GM10847 (cell line): ENCODE results near the gene RAP2B.

Source experiments
- POLR2A ChIP-seq: IDR thresholded peaks from 2 replicates; pipeline ENCODE4 v1.6.1; 2011; ENCODE audit not compliant: insufficient read length; ENCODE audit errors: extremely low read depth

The RAP2B gene

DNA sequence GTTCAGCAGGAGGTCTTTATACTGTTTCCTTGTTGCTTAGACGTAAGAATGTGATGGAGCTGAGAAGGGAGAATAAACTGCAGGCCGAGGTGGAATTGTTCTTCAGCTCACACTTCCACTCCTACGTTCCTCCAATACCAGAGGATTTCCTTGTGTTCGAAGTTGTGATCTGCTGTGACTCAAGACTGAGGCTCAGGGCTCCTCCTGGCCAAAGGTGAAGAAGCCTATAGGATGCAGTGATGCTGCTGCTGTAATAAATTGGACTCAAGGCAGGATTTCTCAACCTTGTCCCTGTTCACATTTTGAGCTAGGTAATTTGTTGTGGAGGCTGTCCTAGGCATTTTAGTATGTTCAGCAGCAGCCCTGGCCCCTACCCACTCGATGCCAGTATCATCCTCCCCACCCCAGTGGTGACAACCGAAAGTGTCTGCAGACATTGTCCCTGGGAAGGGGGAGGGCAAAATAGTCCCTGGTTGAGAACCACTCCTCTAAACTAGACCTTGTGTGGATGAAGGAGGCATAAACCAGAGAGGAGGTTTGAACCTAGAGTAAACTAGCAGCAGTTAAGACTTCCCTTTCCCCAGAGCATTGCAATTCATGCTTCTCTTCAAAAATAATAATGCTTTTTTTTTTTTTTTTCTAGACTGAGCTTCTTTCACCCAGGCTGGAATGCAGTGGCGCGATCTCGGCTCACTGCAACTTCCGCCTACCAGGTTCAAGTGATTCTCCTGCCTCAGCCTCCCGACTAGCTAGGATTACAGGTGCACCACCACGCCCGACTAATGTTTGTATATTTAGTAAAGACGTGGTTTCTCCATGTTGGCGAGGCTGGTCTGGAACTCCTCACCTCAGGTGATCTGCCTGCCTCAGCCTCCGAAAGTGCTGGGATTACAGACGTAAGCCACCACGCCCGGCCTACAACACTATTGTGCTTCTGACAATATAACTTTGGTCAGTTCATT lies 11.1 kb downstream of the RAP2B start:
- no peak for TF ChIP-seq POLR2A

DNA sequence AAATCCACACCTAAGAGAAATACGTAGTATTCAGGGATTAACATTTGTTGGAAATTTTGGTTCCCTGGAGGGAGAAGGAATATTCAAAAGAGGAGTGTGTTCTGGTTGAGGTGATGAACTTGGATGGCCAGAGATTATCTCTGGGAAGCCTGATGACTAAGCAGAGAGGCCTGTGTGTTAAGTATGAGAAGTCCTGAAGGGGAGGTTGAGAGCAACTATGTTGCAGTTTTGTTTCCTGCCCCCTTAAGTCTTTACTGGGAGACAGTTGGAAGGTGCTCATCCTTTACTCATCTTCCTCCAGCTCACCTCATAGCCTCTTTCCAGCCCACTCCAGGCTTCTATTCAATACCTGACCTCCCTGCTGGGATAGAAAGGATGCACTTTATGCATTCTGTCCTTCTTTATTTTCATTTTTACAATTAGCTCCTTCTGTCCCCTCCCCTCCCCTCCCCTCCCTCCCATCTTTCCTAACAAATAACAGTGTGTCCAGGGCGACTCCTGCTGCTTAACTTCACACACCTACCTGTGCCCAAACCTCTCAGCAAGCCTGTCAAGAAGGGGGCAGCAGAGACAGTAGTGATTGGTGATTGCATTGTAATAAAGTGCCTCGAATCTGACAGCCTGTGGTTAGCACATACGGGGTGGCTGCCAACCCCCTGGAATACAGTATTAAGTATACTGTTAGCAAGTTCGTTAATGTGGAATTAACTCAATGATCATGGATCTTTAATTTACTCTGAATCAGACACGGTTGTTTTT lies 11.9 kb downstream of the RAP2B start:
- no peak for TF ChIP-seq POLR2A

DNA sequence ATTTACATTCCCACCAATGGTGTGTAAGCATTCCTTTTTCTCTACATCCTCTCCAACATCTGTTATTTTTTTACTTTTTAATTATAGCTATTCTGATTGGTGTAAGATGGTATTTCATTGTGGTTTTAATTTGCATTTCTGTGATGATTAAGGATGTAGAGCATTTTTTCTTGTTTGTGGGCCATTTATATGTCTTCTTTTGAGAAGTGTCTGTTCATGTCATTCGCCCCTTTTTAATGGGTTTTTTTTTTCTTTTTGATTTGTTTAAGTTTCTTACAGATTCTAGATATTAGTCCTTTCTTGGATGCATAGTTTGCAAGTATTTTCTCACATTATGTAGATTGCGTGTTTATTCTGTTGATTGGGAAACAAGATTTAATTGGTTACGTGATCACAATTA lies 14.2 kb downstream of the RAP2B start:
- no peak for TF ChIP-seq POLR2A

DNA sequence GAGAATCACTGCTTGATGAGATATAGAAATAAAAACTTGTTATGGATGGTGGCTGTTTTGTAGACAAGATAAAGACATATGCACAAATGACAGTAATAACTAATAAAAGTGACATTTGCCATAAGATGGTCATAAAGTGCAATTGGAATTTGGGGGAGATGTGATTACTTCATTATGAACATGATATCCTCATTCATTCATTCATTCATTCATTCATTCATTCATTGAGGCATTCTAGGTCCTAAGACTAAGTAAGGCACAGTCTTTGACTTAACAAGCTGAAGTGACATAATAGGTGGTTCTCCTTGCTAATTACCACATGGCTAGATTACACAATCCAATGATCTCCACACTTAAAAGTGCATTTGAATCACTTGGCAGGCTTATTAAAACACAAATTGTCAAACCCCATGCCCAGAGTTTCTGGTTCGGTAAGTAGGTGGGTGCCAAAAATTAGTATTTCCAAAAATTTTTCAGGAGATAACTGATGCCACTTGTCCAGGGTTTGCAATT lies 18.9 kb downstream of the RAP2B start:
- TF ChIP-seq POLR2A = no peak

DNA sequence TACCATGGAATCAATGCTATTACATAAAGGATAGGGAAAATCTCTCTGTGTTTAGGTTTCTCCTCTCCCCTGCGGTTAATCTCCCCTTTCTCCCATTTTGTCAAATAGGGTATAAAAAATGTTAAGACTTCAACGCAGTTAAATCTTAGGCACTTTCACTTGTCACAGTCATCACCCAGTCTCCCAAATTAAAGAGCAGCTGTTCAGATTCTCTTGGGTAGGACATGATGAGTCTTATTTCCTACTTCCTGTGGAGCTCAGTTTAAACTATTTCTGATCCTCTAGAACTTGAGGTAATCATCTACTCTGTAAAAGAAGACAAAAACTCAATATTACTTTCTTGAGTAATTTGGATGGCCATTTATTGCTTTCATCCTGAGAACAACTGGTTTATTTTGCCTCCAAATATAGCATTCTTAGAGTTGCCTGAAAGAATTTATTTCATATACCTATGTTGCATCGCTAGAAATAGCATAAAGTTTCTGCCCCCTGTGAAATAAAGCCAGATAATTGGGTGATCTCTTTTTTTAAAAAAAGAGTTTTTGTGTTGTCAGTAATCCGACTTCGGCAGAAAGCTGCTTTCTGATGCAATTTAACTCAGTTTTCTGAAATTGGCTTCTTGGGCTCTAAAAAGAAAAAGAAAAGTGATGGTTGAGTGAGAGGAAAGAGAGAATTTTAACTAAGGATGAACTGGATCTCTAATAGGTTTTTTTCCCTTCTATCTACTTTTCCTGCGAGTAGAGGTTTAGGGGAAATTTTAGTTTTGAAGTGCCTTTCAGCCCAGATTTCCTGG lies 20.7 kb downstream of the RAP2B start:
- no peak for TF ChIP-seq POLR2A

DNA sequence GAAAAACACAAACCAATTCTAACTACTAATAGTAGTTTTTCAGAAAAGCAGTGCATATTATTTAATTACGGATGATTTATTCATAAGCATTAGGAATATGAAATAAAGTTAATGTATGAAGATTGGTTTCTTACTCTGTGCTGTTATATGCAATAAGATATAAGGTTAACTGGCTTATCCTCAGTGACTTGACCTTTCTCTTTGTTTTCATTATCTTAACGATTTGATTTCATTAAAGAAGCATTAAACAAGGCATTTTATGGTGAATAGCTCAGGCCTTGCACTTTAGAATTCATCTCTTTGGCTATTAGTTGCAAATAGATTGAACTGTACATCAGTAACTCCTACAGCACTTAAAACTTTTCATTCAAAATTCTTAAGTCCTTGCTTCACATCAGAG lies 28.9 kb downstream of the RAP2B start:
- TF ChIP-seq POLR2A = no peak

DNA sequence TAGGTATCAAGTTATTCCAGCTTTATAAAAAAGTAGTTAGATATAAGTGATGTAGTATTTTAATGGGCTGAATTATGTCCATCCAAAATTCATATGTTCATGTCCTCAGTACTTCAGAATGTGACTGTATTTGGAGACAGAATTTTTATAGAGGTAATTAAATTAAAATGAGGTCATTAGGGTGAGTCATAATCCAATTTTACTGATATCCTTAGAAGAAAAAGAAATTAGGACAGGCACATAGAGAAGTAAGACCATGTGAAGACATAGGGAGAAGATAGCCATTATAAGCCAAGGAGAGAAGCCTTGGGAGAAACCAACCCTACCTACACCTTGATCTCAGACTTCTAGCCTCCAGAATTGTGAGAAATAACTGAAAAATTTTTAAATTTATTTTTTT lies 30.3 kb downstream of the RAP2B start:
- no peak for TF ChIP-seq POLR2A

DNA sequence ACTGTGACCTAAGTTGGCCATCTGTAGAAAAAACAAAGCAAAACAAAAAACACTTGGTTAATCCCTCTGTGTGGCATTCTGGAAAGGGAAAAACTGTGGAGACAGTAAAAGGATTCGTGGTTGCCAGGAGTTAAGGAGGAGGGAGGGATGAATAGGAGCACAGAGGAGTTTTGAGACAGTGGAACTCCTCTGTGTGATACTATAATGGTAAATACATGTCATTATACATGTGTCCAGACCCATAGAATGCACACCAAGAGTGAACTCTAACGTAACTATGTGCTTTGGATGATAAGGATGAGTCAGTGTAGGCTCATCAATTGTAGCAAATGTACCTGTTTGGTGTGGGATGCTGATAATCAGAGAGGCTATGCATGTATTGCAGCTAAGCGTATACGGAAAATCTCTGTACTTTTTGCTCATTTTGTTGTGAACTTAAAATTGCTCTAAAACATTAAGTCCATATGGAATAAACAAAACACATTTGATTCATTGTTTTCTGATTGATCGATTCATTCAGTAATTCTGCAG lies 33.4 kb downstream of the RAP2B start:
- TF ChIP-seq POLR2A = no peak

DNA sequence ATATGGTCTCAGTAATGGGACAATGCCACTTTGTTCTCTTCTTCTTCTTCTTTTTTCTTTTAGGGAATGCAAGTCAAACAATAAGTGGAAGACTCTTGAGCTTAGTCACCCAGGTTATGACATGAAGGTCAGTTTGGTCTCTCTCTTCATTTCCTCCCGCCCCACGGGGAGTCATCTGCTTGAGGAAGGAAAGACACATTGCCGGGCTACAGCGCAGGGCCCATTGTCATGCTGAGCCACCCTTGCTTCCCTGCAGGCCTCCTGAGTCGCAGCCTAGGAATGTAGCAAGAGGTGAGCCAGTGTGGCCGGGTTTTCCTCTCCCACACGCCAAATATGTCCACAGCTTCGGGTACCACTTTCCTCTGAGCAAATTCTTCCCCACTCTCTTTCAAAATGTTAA lies 47.6 kb downstream of the RAP2B start:
- TF ChIP-seq POLR2A = no peak

DNA sequence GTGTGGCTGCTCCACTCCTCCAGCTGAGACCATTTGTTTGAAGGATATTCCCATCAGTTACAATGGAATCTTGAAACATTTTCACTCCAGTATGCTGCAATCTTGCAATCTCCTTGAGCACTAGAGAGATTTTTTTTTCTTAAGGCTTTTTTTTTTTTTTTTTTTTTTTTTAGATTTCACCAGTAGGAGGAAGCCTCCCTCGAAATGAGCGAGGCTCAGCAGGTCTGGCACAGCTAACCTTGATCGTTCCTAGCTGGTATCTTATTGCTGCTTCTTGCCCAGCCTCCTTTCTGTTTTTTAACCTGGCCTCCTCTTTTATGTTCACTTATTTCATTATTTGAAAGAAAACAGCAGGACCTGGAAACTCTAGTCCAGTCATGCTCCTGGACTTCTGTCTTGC lies 48.1 kb downstream of the RAP2B start:
- no peak for TF ChIP-seq POLR2A

DNA sequence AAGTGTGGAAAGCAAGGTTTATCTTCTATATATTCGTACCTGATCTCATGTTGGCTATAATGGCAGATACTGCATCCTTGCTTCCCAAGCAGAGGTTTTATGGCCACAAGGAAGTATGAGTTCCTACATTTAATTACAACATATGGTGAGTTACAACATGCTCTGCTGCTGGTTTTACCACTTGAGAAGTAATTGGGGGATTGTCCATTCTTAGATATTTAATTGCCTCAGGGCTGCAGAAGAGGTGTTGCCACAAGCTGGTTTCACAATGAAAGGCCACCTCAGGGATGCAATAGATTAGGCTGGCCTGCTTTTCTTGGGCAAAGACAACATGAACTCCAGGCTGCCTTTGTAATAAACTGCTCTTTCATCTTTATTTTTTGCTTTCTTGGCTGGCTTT lies 48.6 kb downstream of the RAP2B start:
- TF ChIP-seq POLR2A = no peak

DNA sequence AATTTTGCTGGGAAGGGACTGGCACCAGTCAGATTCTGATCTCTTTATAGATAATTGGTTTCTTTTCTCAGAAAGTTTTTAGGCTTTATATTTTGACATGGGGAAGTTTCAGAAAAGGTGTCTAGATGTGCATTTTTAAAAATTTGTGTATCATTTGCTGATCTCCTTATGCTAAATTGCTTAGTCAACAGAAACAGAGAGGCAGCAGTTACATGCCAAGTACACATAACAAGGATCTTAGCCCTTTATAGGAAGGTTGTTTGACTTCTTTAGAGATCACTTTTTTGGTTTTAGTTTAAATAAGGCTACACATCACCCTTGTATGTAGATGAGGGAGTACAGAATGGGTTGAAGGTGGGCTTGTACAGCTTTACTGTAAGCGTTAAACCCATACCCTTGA lies 53.5 kb downstream of the RAP2B start:
- TF ChIP-seq POLR2A = no peak

DNA sequence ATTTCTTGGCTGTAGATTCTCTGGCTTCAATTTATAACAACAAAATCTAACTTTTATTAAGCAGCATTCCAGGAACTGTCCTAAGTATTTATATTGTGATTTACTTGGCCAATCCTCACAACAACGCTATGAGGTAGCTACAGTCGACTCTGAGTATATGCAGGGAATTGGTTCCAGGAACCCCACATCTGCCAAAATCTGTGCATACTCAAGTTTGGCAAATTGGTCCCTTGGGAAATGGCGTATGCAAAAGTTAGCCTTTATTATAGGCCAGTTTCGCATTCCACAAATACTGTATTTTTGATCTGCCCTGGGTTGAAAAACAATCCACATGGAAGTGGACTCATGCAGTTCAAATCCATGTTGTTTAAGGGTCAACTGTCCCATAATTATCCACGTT lies 53.9 kb downstream of the RAP2B start:
- no peak for TF ChIP-seq POLR2A

DNA sequence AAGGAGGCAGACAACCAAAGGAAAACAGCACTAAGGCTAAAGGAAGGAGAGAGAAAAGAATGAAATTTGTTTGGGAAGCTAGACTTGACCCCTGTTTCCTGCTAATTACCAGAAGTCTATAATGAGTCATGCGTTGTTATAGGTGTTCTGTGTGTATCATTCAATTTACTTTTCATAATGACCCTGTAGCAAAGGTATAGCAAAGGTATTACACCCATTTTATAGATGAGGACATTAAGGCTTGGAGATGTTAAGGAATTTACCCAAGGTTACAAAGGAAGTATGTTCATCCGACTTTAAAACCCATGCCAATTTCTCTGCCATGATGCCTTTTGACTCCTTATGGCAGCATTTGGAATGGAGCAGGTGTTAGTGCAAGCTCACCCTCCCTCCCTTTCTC lies 54.9 kb downstream of the RAP2B start:
- no peak for TF ChIP-seq POLR2A

DNA sequence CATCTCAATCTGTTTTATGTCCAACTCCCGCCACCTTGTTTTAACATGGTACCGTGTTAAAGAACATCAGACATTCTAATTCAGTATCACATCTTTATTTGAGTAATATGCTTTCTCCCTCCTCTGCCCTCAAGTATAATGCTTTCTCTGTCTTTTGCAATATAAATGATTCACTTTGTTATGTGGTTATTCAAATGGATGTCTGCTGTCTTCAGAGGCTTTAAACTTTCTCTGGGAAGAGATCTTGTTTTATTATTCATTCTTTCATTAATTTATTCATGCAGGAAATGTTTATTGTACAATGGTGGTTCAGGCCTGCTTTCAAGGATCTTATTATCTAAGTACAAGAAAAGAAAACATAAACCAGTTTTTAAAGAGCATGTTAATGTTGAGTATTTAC lies 57.1 kb downstream of the RAP2B start:
- no peak for TF ChIP-seq POLR2A
